HG03039 (cell line): ENCODE data around the gene SULT2B1.
"Not testable (repeated sequence)": the region's sequence is repeated elsewhere in the genome, so short reads cannot be mapped to it uniquely, and the experiment has no call there.

Experiments used
- ATAC-seq: cut with Tn5 transposase; IDR thresholded peaks from one replicate; pipeline ENCODE4 v1.9.1; 2021; ENCODE audit warnings: mild to moderate bottlenecking, moderate library complexity; ENCODE audit not compliant: unreplicated experiment

SULT2B1 gene

GRCh38 chr19:48556825-48557224 is 4.9 kb downstream of the SULT2B1 start:
- ATAC-seq, result no peak

- ATAC-seq, result no peak
Observed at GRCh38 chr19:48558018-48558684, 6.2 kb downstream of the SULT2B1 start.

- ATAC-seq, result no peak
Observed at GRCh38 chr19:48560095-48560530, 8.1 kb downstream of the SULT2B1 start.

- no peak for ATAC-seq
Observed at GRCh38 chr19:48561412-48561811, 9.4 kb downstream of the SULT2B1 start.

GRCh38 chr19:48565090-48565489 is 13.1 kb downstream of the SULT2B1 start:
- no peak for ATAC-seq

- no peak for ATAC-seq
Observed at GRCh38 chr19:48568345-48568886, 16.4 kb downstream of the SULT2B1 start.

- ATAC-seq, result no peak
Observed at GRCh38 chr19:48569814-48570213, 17.8 kb downstream of the SULT2B1 start.

GRCh38 chr19:48571378-48572162 is 19.6 kb downstream of the SULT2B1 start:
- no peak for ATAC-seq

GRCh38 chr19:48573163-48573505 is 21.2 kb downstream of the SULT2B1 start:
- ATAC-seq, result no peak

GRCh38 chr19:48575931-48576622 is 24.1 kb downstream of the SULT2B1 start:
- no peak for ATAC-seq

- not testable (repeated sequence) for ATAC-seq
Observed at GRCh38 chr19:48577908-48578307, 25.9 kb downstream of the SULT2B1 start.

GRCh38 chr19:48578891-48579290 is 26.9 kb downstream of the SULT2B1 start:
- no peak for ATAC-seq

GRCh38 chr19:48582168-48582567 is 30.2 kb downstream of the SULT2B1 start:
- ATAC-seq, result no peak

GRCh38 chr19:48587387-48587786 is 35.4 kb downstream of the SULT2B1 start:
- no peak for ATAC-seq

- ATAC-seq, result no peak
Observed at GRCh38 chr19:48588670-48589401, 36.9 kb downstream of the SULT2B1 start.

- no peak for ATAC-seq
Observed at GRCh38 chr19:48591021-48591420, 39.0 kb downstream of the SULT2B1 start.

GRCh38 chr19:48595171-48595570 is 43.2 kb downstream of the SULT2B1 start:
- ATAC-seq, result no peak

- ATAC-seq, result no peak
Observed at GRCh38 chr19:48595833-48596232, 43.9 kb downstream of the SULT2B1 start.

GRCh38 chr19:48596237-48596636 is 44.3 kb downstream of the SULT2B1 start:
- ATAC-seq, result no peak

GRCh38 chr19:48596679-48597465 is 44.9 kb downstream of the SULT2B1 start:
- ATAC-seq, result no peak
